OCI-LY7 (cell line): Measurements from ENCODE around the gene ZNF436.

ENCODE experiments used
- EZH2phosphoT487 ChIP-seq: fragments of 200-600 bp; sonication (generic); IDR thresholded peaks from 2 replicates; pipeline ENCODE4 v1.6.1; 2018; ENCODE audit warnings: low read depth, borderline replicate concordance, mild to moderate bottlenecking, mixed run types, antibody characterized with exemption, low read length, moderate library complexity, mixed read lengths
- TF ChIP-seq, protein P1 (sequence below): fragments of 200-600 bp; sonication (generic); conservative IDR thresholded peaks from 2 replicates; pipeline ENCODE4 v1.5.1; 2014; ENCODE audit warnings: mild to moderate bottlenecking, antibody characterized with exemption, low read length, moderate library complexity, mixed read lengths

DNA sequence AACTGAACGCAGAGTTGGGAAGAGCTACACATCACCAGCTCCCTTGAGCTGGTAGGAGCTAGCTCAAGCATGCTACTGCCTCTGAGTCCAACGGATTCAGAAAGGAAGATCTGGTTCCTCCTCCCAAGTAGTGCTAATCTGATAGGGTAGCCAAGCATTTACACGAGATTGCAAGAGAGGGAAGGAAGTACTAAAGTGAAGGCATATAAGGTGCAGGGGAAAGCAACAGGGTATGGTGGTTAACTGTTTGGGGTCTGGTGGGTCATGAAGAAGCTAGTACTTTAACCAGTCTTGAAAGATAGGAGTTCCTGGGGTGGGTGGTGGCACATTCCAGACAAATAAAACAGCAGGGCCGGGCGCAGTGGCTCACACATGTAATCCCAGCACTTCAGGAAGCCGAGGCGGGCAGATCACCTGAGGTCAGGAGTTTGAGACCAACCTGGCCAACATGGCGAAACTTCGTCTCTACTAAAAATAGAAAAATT is 20.2 kb upstream of the ZNF436 start:
- TF ChIP-seq EZH2phosphoT487: no peak
- TF ChIP-seq, protein P1, sequence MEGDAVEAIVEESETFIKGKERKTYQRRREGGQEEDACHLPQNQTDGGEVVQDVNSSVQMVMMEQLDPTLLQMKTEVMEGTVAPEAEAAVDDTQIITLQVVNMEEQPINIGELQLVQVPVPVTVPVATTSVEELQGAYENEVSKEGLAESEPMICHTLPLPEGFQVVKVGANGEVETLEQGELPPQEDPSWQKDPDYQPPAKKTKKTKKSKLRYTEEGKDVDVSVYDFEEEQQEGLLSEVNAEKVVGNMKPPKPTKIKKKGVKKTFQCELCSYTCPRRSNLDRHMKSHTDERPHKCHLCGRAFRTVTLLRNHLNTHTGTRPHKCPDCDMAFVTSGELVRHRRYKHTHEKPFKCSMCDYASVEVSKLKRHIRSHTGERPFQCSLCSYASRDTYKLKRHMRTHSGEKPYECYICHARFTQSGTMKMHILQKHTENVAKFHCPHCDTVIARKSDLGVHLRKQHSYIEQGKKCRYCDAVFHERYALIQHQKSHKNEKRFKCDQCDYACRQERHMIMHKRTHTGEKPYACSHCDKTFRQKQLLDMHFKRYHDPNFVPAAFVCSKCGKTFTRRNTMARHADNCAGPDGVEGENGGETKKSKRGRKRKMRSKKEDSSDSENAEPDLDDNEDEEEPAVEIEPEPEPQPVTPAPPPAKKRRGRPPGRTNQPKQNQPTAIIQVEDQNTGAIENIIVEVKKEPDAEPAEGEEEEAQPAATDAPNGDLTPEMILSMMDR: no peak
